Heart right ventricle (tissue), 16 donors: ENCODE data around the gene TTLL11. TPM values are rescaled to one million over a fixed set of nuclear protein-coding genes. Genes with fewer than 3 reads are reported as not detected.

ENCODE experiments used
- ATAC-seq, 8 donors: fragments of 200-7000 bp; cut with Tn5 transposase; one replicate each; pipeline ENCODE4 v1.9.1; 2020; ENCODE audit warnings: mild to moderate bottlenecking in 8 of 8, moderate library complexity in 8 of 8, moderate number of reproducible peaks in 1 of 8
- DNase-seq, 2 donors: peaks; one replicate each; pipeline ENCODE4 v3.0.0-alpha.2; 2020
- H3K27ac ChIP-seq, 10 donors: fragments of 200-600 bp; sonication (generic) in 2 of 10; one replicate each; pipeline versions ENCODE4 v1.5.0 to v1.8.0; 2020 to 2022; ENCODE audit warnings: mild to moderate bottlenecking in 3 of 10
- H3K27me3 ChIP-seq, 7 donors: fragments of 200-600 bp; one replicate each; pipeline ENCODE4 v1.8.0; 2021 to 2022; ENCODE audit warnings: mild to moderate bottlenecking in 2 of 7
- H3K36me3 ChIP-seq, 9 donors: fragments of 200-600 bp; sonication (generic) in 1 of 9; one replicate each; pipeline versions ENCODE4 v1.5.0 to v1.8.0; 2020 to 2022; ENCODE audit warnings: mild to moderate bottlenecking in 2 of 9
- H3K4me1 ChIP-seq, 9 donors: fragments of 200-600 bp; sonication (generic) in 1 of 9; one replicate each; pipeline versions ENCODE4 v1.5.0 to v1.8.0; 2020 to 2022; ENCODE audit warnings: mild to moderate bottlenecking in 4 of 9
- H3K4me3 ChIP-seq, 10 donors: fragments of 200-600 bp; sonication (generic) in 2 of 10; one replicate each; pipeline versions ENCODE4 v1.5.0 to v1.8.0; 2020 to 2022; ENCODE audit warnings: mild to moderate bottlenecking in 7 of 10, moderate library complexity in 2 of 10
- H3K9me3 ChIP-seq, 11 donors: fragments of 200-600 bp in 10 of 11; sonication (generic) in 2 of 11; one replicate each; pipeline versions ENCODE4 v1.5.0 to v1.8.0; 2013 to 2022; ENCODE audit warnings: mild to moderate bottlenecking in 2 of 11, control low read depth in 1 of 11, moderate library complexity in 1 of 11
- WGBS, 2 donors: extraction: QIAGEN DNeasy Blood & Tissue Kit; methylation state at CpG; one replicate each; pipeline ENCODE4 v1.1.7; 2013; ENCODE audit warnings: inconsistent platforms in 1 of 2; 5-methylcytosine and 5-hydroxymethylcytosine counted together
- intact Hi-C, 10 donors: fragments of 100-400 bp; cut with DNase I; formaldehyde crosslinking; loops; one replicate each; pipeline versions ENCODE4 v1.11.1 to v1.14.2; 2022
- polyA plus RNA-seq, 2 donors: library from polyadenylated mRNA; stranded (reverse); fragments of 200-250 nt; gene quantifications; one replicate each; pipeline ENCODE4 v1.2.3, GENCODE V29; 2013
- total RNA-seq, 10 donors: library from RNA; stranded (reverse); fragmentation: NEBNext Ultra II Directional in 3 of 10; extraction: Animal tissue kit (Norgen Biotek cat#: 25700) in 3 of 10; gene quantifications; one replicate each; pipeline versions ENCODE4 v1.2.1 to v1.2.4, GENCODE V29; 2021 to 2023
- TF ChIP-seq, protein P1 (sequence below), 9 donors: fragments of 200-600 bp; sonication (generic) in 2 of 9; IDR thresholded peaks; one replicate each; pipeline versions ENCODE4 v1.5.0 to v1.8.0; 2021 to 2022; ENCODE audit warnings: antibody characterized with exemption in 9 of 9, mild to moderate bottlenecking in 5 of 9, moderate library complexity in 1 of 9
- donor health status: Arrhythmogenic right ventricular cardiomyopathy.
- donor health status: ischemic (EF 13 %, LVEDD 7.1; RV severe dilation, severe dysfunction).
- donor health status: healthy with polysubstance abuse.
- donor health status: DM: no; HTN: yes; CAD: no.
- donor health status: DM: no; HTN: no; CAD: no.
- donor health status: ischemic (EF 25% LVEDD 6.9; RV normal size, moderate dysfunction).
- donor health status: ischemic (EF 25% LVEDD 5.7; RV mildly dilated, moderate dysfunction).
- donor health status: healthy.
- donor health status: DM: yes; HTN: yes; CAD: no.
- donor health status: Ischemic cardiomyopathy.
- donor health status: ischemic (EF 35%, LVEDD 5.7; RV mildly dilated, moderate dysfunction).
- donor health status: nonischemic (EF 11% LVEDD 7.7; RV severe dilation, severe dysfunction).
- donor health status: DM: yes; HTN: yes; CAD: no.
- donor health status: PGD.
- donor health status: ischemic (EF 29% LVEDD 5.4; RV normal size, mild dysfunction).
- donor health status: nonischemic (EF 23%, LVEDD 6.1; RV moderate dilation, normal function).

The TTLL11 gene
- total and polyA plus RNA-seq, 12 donors = 2.6 to 8.7 (median 5.8) TPM

DNA sequence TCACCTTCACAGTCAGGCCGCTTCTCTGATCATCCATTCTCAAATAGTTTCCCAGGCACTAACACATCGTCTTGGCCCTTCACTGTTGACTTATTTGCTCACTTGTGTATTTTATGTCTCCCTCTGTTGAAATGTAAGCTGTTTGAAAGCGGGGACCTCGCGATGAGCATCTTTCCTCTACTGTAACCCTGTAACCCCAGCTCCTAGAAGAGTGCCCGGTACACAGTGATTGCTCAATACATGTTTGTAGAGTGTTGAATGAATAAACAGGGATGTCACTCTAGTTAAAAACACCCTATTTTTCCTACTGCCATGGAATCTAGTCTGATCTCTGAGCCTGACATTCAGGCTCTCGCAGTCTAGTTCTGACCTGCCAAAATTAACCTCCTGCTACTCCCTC is 150.8 kb downstream of the TTLL11 start:
- no peak overlapping the region for H3K27ac ChIP-seq
- no peak overlapping the region for H3K4me3 ChIP-seq
- no peaks in the 10 kb centered on the region for H3K27me3 ChIP-seq
- H3K4me1 ChIP-seq = no peaks in the 10 kb centered on the region
- H3K36me3 ChIP-seq = peaks cover 0 to 6% (median 0%) of the 10 kb centered on the region in 9 donors
- no peak for DNase-seq
- no peaks in the 10 kb centered on the region for H3K9me3 ChIP-seq
- intact Hi-C loops = no loop called here
- ATAC-seq = no peak
- TF ChIP-seq, protein P1, sequence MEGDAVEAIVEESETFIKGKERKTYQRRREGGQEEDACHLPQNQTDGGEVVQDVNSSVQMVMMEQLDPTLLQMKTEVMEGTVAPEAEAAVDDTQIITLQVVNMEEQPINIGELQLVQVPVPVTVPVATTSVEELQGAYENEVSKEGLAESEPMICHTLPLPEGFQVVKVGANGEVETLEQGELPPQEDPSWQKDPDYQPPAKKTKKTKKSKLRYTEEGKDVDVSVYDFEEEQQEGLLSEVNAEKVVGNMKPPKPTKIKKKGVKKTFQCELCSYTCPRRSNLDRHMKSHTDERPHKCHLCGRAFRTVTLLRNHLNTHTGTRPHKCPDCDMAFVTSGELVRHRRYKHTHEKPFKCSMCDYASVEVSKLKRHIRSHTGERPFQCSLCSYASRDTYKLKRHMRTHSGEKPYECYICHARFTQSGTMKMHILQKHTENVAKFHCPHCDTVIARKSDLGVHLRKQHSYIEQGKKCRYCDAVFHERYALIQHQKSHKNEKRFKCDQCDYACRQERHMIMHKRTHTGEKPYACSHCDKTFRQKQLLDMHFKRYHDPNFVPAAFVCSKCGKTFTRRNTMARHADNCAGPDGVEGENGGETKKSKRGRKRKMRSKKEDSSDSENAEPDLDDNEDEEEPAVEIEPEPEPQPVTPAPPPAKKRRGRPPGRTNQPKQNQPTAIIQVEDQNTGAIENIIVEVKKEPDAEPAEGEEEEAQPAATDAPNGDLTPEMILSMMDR (IDR thresholded peaks at IDR 0.05) = no peak
- 94 to 96% methylated on average over 7 of the region's 7 CpGs for WGBS, 2 donors

GRCh38 chr9:121939643-121940042 is 153.5 kb downstream of the TTLL11 start:
- 82 to 83% methylated on average over 10 of the region's 10 CpGs for WGBS, 2 donors
- TF ChIP-seq, protein P1 (IDR thresholded peaks at IDR 0.05) = no peak
- ATAC-seq (no peak), DNase-seq (no peak)
- intact Hi-C loops = loop anchor here in 1 of 10 donors (10.0 kb wide), 1 partner anchor 55 kb away; no protein-coding TSS in a partner anchor
- Histone ChIP-seq H3K27me3 (no peaks in the 10 kb centered on the region), H3K4me3 (no peak overlapping the region), H3K36me3 (peaks cover 0 to 10% (median 0%) of the 10 kb centered on the region in 9 donors), H3K4me1 (no peaks in the 10 kb centered on the region), H3K27ac (no peak overlapping the region), H3K9me3 (no peaks in the 10 kb centered on the region)

DNA sequence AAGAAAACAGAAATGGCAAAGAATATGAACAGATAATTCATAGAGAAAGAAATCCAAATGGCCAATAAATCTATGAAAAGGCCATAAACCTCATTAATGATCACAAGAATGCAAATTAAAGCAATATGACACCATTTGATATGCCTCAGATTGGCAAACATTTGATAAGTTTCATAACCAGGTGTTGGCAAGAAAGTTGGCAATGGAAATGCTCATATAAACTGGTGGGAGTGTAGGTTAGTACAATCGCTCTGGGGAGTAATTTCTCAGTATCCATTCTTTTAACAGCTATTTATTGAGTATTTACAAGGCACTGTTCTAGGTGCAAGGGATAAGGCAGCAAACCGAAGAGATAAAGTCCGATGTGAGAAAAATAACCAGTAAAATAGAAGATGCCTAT is 154.5 kb downstream of the TTLL11 start:
- ATAC-seq (no peak), DNase-seq (no peak)
- Histone ChIP-seq H3K27me3 (no peaks in the 10 kb centered on the region), H3K9me3 (no peaks in the 10 kb centered on the region), H3K36me3 (peaks cover 0 to 10% (median 0%) of the 10 kb centered on the region in 9 donors), H3K4me3 (no peak overlapping the region), H3K4me1 (no peaks in the 10 kb centered on the region), H3K27ac (no peak overlapping the region)
- 96% methylated on average over 3 of the region's 3 CpGs for WGBS, 2 donors
- intact Hi-C loops = loop anchor here in 1 of 10 donors (10.0 kb wide), 1 partner anchor 54 kb away; no protein-coding TSS in a partner anchor
- TF ChIP-seq, protein P1 (IDR thresholded peaks at IDR 0.05) = no peak

GRCh38 chr9:121937240-121937639 is 155.9 kb downstream of the TTLL11 start:
- peaks cover 0 to 4% (median 0%) of the 10 kb centered on the region in 9 donors for H3K36me3 ChIP-seq
- no peaks in the 10 kb centered on the region for H3K9me3 ChIP-seq
- no peak for ATAC-seq
- intact Hi-C loops = loop anchor here in 1 of 10 donors (10.0 kb wide), 1 partner anchor 52 kb away; no protein-coding TSS in a partner anchor
- H3K4me3 ChIP-seq = no peak overlapping the region
- H3K4me1 ChIP-seq = no peaks in the 10 kb centered on the region
- TF ChIP-seq, protein P1 (IDR thresholded peaks at IDR 0.05) = no peak
- no peak for DNase-seq
- 97 to 99% methylated on average over 2 of the region's 2 CpGs for WGBS, 2 donors
- H3K27me3 ChIP-seq = no peaks in the 10 kb centered on the region
- H3K27ac ChIP-seq = no peak overlapping the region
